Measurements from ENCODE around the gene ATP8A2.
"Not testable (repeated sequence)": the region's sequence is repeated elsewhere in the genome, so short reads cannot be mapped to it uniquely, and the experiment has no call there.

The ATP8A2 gene

GRCh38 chr13:25548991-25549390 lies 177.2 kb downstream of the ATP8A2 start:
- not testable (repeated sequence) for DNase-seq (ENCODE audit: low read depth in 2 of 2)

GRCh38 chr13:25561812-25562211 lies 190.0 kb downstream of the ATP8A2 start:
- DNase-seq (ENCODE audit: low read depth in 2 of 2) = no peak

- no peak for DNase-seq (ENCODE audit: low read depth in 2 of 2)
Observed at GRCh38 chr13:25570185-25570584, 198.4 kb downstream of the ATP8A2 start.

- DNase-seq (ENCODE audit: low read depth in 2 of 2) = no peak
Observed at GRCh38 chr13:25571237-25571636, 199.5 kb downstream of the ATP8A2 start.

- DNase-seq (ENCODE audit: low read depth in 2 of 2) = not testable (repeated sequence)
Observed at GRCh38 chr13:25572171-25572570, 200.4 kb downstream of the ATP8A2 start.

GRCh38 chr13:25574437-25575411 lies 202.9 kb downstream of the ATP8A2 start:
- peak; percentile 54 to 56 for DNase-seq (ENCODE audit: low read depth in 2 of 2)

GRCh38 chr13:25575562-25575961 lies 203.8 kb downstream of the ATP8A2 start:
- DNase-seq (ENCODE audit: low read depth in 2 of 2) = no peak

- no peak for DNase-seq (ENCODE audit: low read depth in 2 of 2)
Observed at GRCh38 chr13:25578526-25578925, 206.8 kb downstream of the ATP8A2 start.

- DNase-seq (ENCODE audit: low read depth in 2 of 2) = no peak
Observed at GRCh38 chr13:25579221-25579620, 207.4 kb downstream of the ATP8A2 start.

- no peak for DNase-seq (ENCODE audit: low read depth in 2 of 2)
Observed at GRCh38 chr13:25581351-25581750, 209.6 kb downstream of the ATP8A2 start.

- DNase-seq (ENCODE audit: low read depth in 2 of 2) = no peak
Observed at GRCh38 chr13:25584087-25584486, 212.3 kb downstream of the ATP8A2 start.

- no peak for DNase-seq (ENCODE audit: low read depth in 2 of 2)
Observed at GRCh38 chr13:25585000-25585399, 213.2 kb downstream of the ATP8A2 start.

- DNase-seq (ENCODE audit: low read depth in 2 of 2) = no peak
Observed at GRCh38 chr13:25587326-25587980, 215.7 kb downstream of the ATP8A2 start.

- no peak for DNase-seq (ENCODE audit: low read depth in 2 of 2)
Observed at GRCh38 chr13:25588336-25589060, 216.7 kb downstream of the ATP8A2 start.

GRCh38 chr13:25598421-25598820 lies 226.6 kb downstream of the ATP8A2 start:
- no peak for DNase-seq (ENCODE audit: low read depth in 2 of 2)

GRCh38 chr13:25602176-25602575 lies 230.4 kb downstream of the ATP8A2 start:
- DNase-seq (ENCODE audit: low read depth in 2 of 2) = no peak

GRCh38 chr13:25604106-25604505 lies 232.3 kb downstream of the ATP8A2 start:
- DNase-seq (ENCODE audit: low read depth in 2 of 2) = no peak

- no peak for DNase-seq (ENCODE audit: low read depth in 2 of 2)
Observed at GRCh38 chr13:25607096-25607495, 235.3 kb downstream of the ATP8A2 start.

- no peak for DNase-seq (ENCODE audit: low read depth in 2 of 2)
Observed at GRCh38 chr13:25608181-25608580, 236.4 kb downstream of the ATP8A2 start.

- DNase-seq (ENCODE audit: low read depth in 2 of 2) = no peak
Observed at GRCh38 chr13:25616674-25617073, 244.9 kb downstream of the ATP8A2 start.

GRCh38 chr13:25619897-25620296 lies 248.1 kb downstream of the ATP8A2 start:
- no peak for DNase-seq (ENCODE audit: low read depth in 2 of 2)

GRCh38 chr13:25625414-25625813 lies 253.6 kb downstream of the ATP8A2 start:
- DNase-seq (ENCODE audit: low read depth in 2 of 2) = no peak
